PC-9 (cell line): Measurements from ENCODE around the gene GPR179. TPM values are rescaled to one million over a fixed set of nuclear protein-coding genes. Genes with fewer than 3 reads are reported as not detected.

Experiments used
- BruUV-seq: library from RNA; stranded (reverse); fragments of 400-500 nt; replicated peaks from 2 replicates; lab custom pipeline; 2021; lab: Mats Ljungman, UMichigan
- CTCF ChIA-PET: fragments of 300-600 bp; sonication (Branson Sonifier 250); formaldehyde crosslinking; loops from one replicate; lab custom pipeline; 2022; ENCODE audit warnings: antibody characterized with exemption; lab: Charles Lee
- POLR2A ChIA-PET: fragments of 300-600 bp; sonication (Branson Sonifier 250); formaldehyde crosslinking; loops from one replicate; lab custom pipeline; 2022; ENCODE audit warnings: antibody characterized with exemption; ENCODE audit not compliant: unreplicated experiment; lab: Charles Lee
- DNase-seq, 2 experiments: peaks; one replicate each; pipeline versions ENCODE4 v3.0.0 to v3.0.0-alpha.2; 2015 to 2022; ENCODE audit warnings: mixed read lengths in 1 of 2
- H2AFZ ChIP-seq: fragments of 200-600 bp; sonication (generic); 2 replicates; pipeline ENCODE4 v1.8.1; 2017; ENCODE audit warnings: antibody characterized with exemption
- H3F3A ChIP-seq: fragments of 200-600 bp; sonication (generic); 2 replicates; pipeline ENCODE4 v1.8.1; 2017; ENCODE audit warnings: antibody characterized with exemption, mild to moderate bottlenecking, low read depth; ENCODE audit not compliant: insufficient read depth
- H3K27ac ChIP-seq: fragments of 200-600 bp; sonication (generic); 2 replicates; pipeline ENCODE4 v1.6.1; 2016; ENCODE audit warnings: mixed run types
- H3K27me3 ChIP-seq: fragments of 200-600 bp; sonication (generic); 2 replicates; pipeline ENCODE4 v1.6.1; 2016; ENCODE audit warnings: low read depth, mixed run types; ENCODE audit not compliant: insufficient read depth
- H3K36me3 ChIP-seq: fragments of 200-600 bp; sonication (generic); 2 replicates; pipeline ENCODE4 v1.6.1; 2016; ENCODE audit warnings: low read depth, mixed run types
- H3K4me1 ChIP-seq: fragments of 200-600 bp; sonication (generic); replicated peaks from 2 replicates; pipeline ENCODE4 v1.6.1; 2016; ENCODE audit warnings: mixed run types; ENCODE audit not compliant: insufficient read depth
- H3K4me2 ChIP-seq: fragments of 200-600 bp; sonication (generic); 2 replicates; pipeline ENCODE4 v1.6.1; 2017; ENCODE audit warnings: mixed run types
- H3K4me3 ChIP-seq: fragments of 200-600 bp; sonication (generic); 2 replicates; pipeline ENCODE4 v1.6.1; 2016; ENCODE audit warnings: mixed run types
- H3K79me2 ChIP-seq: fragments of 200-600 bp; sonication (generic); 2 replicates; pipeline ENCODE4 v1.6.1; 2017; ENCODE audit warnings: low read depth, mixed run types
- H3K9me2 ChIP-seq: fragments of 200-600 bp; sonication (generic); 2 replicates; pipeline ENCODE4 v1.8.1; 2017; ENCODE audit warnings: mild to moderate bottlenecking; ENCODE audit not compliant: insufficient read depth
- H3K9me3 ChIP-seq: fragments of 200-600 bp; sonication (generic); 2 replicates; pipeline ENCODE4 v1.8.1; 2016; ENCODE audit warnings: low read depth; ENCODE audit not compliant: insufficient read depth
- H4K20me1 ChIP-seq: fragments of 200-600 bp; sonication (generic); 2 replicates; pipeline ENCODE4 v1.8.1; 2017; ENCODE audit not compliant: insufficient read depth
- EZH2 ChIP-seq: fragments of 200-600 bp; sonication (generic); IDR thresholded peaks from 2 replicates; pipeline ENCODE4 v1.8.0; 2017; ENCODE audit warnings: antibody characterized with exemption, low read depth
- intact Hi-C: fragments of 100-400 bp; cut with micrococcal nuclease; formaldehyde crosslinking; loops from one replicate; pipeline ENCODE4 v1.10.0; 2022; ENCODE audit not compliant: unreplicated experiment
- total RNA-seq: library from RNA; stranded (reverse); gene quantifications from 2 replicates; pipeline ENCODE4 v1.2.3, GENCODE V29; 2021
- TF ChIP-seq, protein P1 (sequence below): fragments of 200-600 bp; sonication (generic); conservative IDR thresholded peaks from 2 replicates; pipeline ENCODE4 v1.6.1; 2017; ENCODE audit warnings: mixed run types, antibody characterized with exemption, mild to moderate bottlenecking, moderate library complexity

The GPR179 gene
- total RNA-seq, 1 experiment from 2014 or later: 0.57 TPM

DNA sequence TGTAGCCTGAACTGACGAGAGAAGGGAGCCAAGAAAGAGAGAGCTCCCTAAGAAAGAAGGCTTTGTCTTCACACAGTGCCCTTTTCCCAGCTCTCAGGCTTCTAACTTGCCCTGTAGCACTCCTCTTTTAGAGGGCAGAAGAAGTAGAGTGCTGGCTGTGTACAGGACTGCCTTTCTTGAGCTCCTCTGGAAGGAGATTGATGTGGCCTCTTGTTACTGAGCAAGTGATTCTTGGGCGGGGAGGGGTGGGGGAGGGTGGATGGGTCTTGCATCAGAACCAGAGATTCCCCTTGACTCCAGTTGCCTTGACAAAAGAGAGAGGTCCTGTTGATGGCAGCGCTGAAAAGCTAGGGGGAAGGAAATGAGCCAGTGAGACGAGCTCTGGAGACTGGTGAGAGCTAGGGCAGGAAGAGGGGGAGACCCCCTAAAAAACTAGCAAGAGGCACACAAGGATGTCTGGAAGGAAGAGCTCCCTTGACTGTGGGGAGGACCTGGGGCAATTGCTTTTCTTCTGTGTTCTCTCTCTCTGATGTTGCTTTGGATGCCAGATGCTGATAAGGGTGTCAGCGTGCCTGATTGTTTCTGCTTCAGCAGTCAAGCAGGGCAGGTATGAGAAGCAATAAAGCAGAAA lies 18.4 kb downstream of the GPR179 start:
- no peak overlapping the region for H3K27ac ChIP-seq
- BruUV-seq: no TSS peak
- peaks cover 4% of the 10 kb centered on the region for H3K36me3 ChIP-seq
- no peaks in the 10 kb centered on the region for H3K27me3 ChIP-seq
- ChIA-PET POLR2A (no interaction called here), CTCF (no interaction called here)
- no peaks in the 10 kb centered on the region for H4K20me1 ChIP-seq
- peaks cover 11% of the 10 kb centered on the region for H3K4me1 ChIP-seq
- TF ChIP-seq EZH2: no peak
- TF ChIP-seq, protein P1, sequence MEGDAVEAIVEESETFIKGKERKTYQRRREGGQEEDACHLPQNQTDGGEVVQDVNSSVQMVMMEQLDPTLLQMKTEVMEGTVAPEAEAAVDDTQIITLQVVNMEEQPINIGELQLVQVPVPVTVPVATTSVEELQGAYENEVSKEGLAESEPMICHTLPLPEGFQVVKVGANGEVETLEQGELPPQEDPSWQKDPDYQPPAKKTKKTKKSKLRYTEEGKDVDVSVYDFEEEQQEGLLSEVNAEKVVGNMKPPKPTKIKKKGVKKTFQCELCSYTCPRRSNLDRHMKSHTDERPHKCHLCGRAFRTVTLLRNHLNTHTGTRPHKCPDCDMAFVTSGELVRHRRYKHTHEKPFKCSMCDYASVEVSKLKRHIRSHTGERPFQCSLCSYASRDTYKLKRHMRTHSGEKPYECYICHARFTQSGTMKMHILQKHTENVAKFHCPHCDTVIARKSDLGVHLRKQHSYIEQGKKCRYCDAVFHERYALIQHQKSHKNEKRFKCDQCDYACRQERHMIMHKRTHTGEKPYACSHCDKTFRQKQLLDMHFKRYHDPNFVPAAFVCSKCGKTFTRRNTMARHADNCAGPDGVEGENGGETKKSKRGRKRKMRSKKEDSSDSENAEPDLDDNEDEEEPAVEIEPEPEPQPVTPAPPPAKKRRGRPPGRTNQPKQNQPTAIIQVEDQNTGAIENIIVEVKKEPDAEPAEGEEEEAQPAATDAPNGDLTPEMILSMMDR: no peak
- peaks cover 7% of the 10 kb centered on the region for H3F3A ChIP-seq
- no peak overlapping the region for H3K4me2 ChIP-seq
- no peak overlapping the region for H3K4me3 ChIP-seq
- no peak overlapping the region for H2AFZ ChIP-seq
- DNase-seq: no peak
- no peaks in the 10 kb centered on the region for H3K9me3 ChIP-seq
- H3K9me2 ChIP-seq: no peaks in the 10 kb centered on the region
- intact Hi-C loops: no loop called here
- no peaks in the 10 kb centered on the region for H3K79me2 ChIP-seq

DNA sequence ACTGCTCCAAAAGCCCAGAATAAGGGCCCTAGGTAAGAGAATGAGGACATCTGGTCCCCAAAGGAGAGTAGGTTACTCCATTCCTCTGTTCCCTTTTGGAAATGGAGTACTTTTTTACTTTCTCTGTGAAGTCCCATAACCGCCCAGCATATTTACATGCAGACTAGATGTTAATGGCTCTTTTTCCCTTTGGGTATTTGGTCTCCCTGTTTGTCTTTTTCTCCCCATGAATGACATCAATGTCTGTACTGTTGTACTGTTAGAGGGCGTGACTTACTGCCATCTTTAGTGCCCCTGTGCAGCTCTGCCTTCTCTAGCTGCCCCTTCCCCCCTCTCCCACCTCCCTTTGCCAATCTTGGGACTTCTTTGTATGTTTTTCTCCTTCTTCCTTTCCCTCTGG lies 19.0 kb downstream of the GPR179 start:
- CTCF ChIA-PET: interaction anchor here (0.5 to 0.7 kb wide), 2 partner anchors 24 to 90 kb away, joined by 3 read pairs; no protein-coding TSS in a partner anchor
- POLR2A ChIA-PET: no interaction called here
- intact Hi-C loops: no loop called here
- Histone ChIP-seq H3K4me3 (no peak overlapping the region), H3K27ac (no peak overlapping the region), H3K9me3 (no peaks in the 10 kb centered on the region), H3K9me2 (no peaks in the 10 kb centered on the region), H3F3A (peaks cover 13% of the 10 kb centered on the region), H3K79me2 (no peaks in the 10 kb centered on the region), H2AFZ (no peak overlapping the region), H3K4me2 (no peak overlapping the region), H4K20me1 (no peaks in the 10 kb centered on the region), H3K27me3 (no peaks in the 10 kb centered on the region), H3K36me3 (peaks cover 4% of the 10 kb centered on the region), H3K4me1 (peaks cover 16% of the 10 kb centered on the region)
- BruUV-seq: no TSS peak
- DNase-seq: no peak
- TF ChIP-seq EZH2: no peak
- TF ChIP-seq, protein P1: no peak

DNA sequence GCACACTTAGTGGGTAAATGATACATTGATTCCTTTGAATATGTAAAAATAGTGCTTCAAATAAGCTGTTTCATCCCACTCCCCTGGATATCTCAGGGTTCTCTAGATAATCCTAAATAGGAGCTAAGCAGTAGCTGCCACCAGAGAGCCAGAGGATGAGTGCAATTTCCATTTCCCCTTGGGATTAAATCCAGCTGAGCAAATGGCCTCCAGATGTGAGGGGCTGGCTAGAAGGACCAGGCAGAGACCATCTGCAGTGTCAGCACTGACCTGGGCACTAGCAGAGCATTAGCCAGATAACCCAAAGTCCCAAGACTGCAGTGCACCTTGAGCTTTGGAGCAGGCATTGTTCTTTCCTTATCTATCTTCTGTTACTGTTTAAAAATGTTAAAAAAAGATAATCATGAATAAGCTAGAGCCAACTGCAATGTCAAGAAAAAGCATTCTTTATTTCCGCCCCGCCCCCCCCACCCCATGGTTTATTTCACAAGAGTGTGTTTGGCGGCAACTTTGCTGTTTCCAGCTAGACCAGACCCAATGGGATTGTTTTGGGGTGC lies 19.5 kb downstream of the GPR179 start:
- intact Hi-C loops: no loop called here
- Histone ChIP-seq H3K9me2 (no peaks in the 10 kb centered on the region), H3K4me3 (no peak overlapping the region), H3K9me3 (no peaks in the 10 kb centered on the region), H3K79me2 (no peaks in the 10 kb centered on the region), H3K4me2 (no peak overlapping the region), H3K4me1 (peaks cover 20% of the 10 kb centered on the region), H4K20me1 (no peaks in the 10 kb centered on the region), H3K36me3 (peaks cover 8% of the 10 kb centered on the region), H3K27me3 (no peaks in the 10 kb centered on the region), H2AFZ (no peak overlapping the region), H3K27ac (no peak overlapping the region), H3F3A (peaks cover 18% of the 10 kb centered on the region)
- no TSS peak for BruUV-seq
- TF ChIP-seq, protein P1: no peak
- TF ChIP-seq EZH2: no peak
- ChIA-PET POLR2A (no interaction called here), CTCF (interaction anchor here (0.5 to 0.7 kb wide), 3 partner anchors 25 to 421 kb away, joined by 3 to 6 read pairs (median 3); no protein-coding TSS in a partner anchor)
- DNase-seq: no peak
